Breast epithelium (tissue), 3 donors: ENCODE data around the gene HOXD3.

ENCODE experiments used
- CTCF ChIP-seq, 3 donors: fragments of 450-650 bp; IDR thresholded peaks; one replicate each; pipeline ENCODE4 v1.5.1; 2016 to 2017; ENCODE audit warnings: antibody characterized with exemption in 3 of 3, mild to moderate bottlenecking in 3 of 3, moderate library complexity in 3 of 3
- POLR2AphosphoS5 ChIP-seq, 3 donors: sonication (generic); formaldehyde crosslinking; IDR thresholded peaks; one replicate each; pipeline ENCODE4 v1.6.1; 2017; ENCODE audit warnings: antibody characterized with exemption in 3 of 3

- TF ChIP-seq CTCF (IDR thresholded peaks at IDR 0.05) (no peak), POLR2AphosphoS5 (IDR thresholded peaks at IDR 0.05) (no peak)
Observed at GRCh38 chr2:176155356-176156044, 1.6 kb upstream of the HOXD3 start.
